Omental fat pad (tissue), 4 donors: ENCODE data around the gene RNF121. TPM values are rescaled to one million over a fixed set of nuclear protein-coding genes. Genes with fewer than 3 reads are reported as not detected.

Experiments
- ATAC-seq: fragments of 150-250 bp; one replicate; pipeline ENCODE4 v1.9.1; 2016; ENCODE audit warnings: mild to moderate bottlenecking, moderate library complexity; ENCODE audit not compliant: low FRiP score
- DNase-seq: peaks from one replicate; pipeline ENCODE4 v3.0.0-alpha.2; 2019; ENCODE audit warnings: low spot score
- total RNA-seq, 4 donors: library from RNA; depleted of rRNA; stranded (reverse); fragments of >200 nt; gene quantifications; one replicate each; pipeline ENCODE4 v1.1.0, GENCODE V29; 2016
- TF ChIP-seq, protein P1 (sequence below), 3 donors: fragments of 450-650 bp; IDR thresholded peaks; one replicate each; pipeline ENCODE4 v1.5.1; 2016 to 2017; ENCODE audit warnings: antibody characterized with exemption in 3 of 3, mild to moderate bottlenecking in 3 of 3, moderate library complexity in 2 of 3

The RNF121 gene
- total RNA-seq, 4 donors from 2014 or later, result 19.2 to 25.6 (median 23.7) TPM

DNA sequence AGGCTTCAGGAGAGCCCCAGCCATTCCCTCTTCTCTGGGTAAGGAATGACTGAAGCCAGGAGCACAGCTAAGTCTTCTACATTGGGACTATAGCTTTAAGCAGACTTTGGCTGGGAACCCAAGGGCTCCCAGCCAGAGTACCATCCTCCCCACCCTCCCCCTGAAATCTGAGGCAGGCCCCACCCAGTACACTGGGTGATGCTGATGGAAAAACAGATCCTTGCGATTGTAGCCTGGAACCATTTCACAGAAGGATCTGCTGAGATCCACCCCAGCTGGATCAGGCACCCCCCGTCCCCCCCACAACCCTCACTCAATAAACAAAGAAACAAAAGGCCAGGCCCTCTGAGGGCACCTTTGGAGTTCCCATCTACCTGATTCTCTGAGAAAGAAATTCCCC lies 109.6 kb downstream of the RNF121 start:
- DNase-seq, result no peak
- peak; percentile 57 for ATAC-seq
- TF ChIP-seq, protein P1, sequence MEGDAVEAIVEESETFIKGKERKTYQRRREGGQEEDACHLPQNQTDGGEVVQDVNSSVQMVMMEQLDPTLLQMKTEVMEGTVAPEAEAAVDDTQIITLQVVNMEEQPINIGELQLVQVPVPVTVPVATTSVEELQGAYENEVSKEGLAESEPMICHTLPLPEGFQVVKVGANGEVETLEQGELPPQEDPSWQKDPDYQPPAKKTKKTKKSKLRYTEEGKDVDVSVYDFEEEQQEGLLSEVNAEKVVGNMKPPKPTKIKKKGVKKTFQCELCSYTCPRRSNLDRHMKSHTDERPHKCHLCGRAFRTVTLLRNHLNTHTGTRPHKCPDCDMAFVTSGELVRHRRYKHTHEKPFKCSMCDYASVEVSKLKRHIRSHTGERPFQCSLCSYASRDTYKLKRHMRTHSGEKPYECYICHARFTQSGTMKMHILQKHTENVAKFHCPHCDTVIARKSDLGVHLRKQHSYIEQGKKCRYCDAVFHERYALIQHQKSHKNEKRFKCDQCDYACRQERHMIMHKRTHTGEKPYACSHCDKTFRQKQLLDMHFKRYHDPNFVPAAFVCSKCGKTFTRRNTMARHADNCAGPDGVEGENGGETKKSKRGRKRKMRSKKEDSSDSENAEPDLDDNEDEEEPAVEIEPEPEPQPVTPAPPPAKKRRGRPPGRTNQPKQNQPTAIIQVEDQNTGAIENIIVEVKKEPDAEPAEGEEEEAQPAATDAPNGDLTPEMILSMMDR (IDR thresholded peaks at IDR 0.05), result no peak

GRCh38 chr11:72039031-72039855 lies 110.4 kb downstream of the RNF121 start:
- ATAC-seq, result no peak
- no peak for DNase-seq
- TF ChIP-seq, protein P1 (IDR thresholded peaks at IDR 0.05), result no peak

DNA sequence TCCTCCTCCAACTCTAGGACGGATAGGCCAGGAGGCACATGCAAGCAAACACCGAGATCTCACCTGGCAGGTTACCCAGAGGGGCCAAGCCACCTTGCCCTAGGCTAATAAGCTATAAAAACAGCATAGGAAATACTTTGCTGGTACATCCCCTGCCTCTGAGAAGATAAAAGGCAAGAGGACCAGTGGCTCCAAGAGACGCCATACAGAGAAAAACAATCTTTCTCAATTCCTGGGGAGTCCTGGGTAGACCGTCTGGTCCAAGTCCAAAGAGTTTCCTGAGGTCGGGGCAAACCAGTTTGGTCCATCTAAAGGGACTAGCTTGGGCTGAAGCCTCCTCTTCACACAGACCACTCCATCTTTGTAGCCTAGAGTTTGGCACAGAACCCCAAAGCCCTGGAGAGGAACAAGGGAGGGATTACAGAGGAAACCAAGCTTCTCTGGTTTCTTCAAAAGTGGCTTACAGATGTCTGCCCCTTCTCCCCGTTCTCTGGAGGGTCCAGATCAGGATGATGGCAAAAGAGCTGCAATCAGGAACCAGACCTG lies 111.1 kb downstream of the RNF121 start:
- TF ChIP-seq, protein P1 (IDR thresholded peaks at IDR 0.05), result no peak
- ATAC-seq, result no peak
- no peak for DNase-seq

GRCh38 chr11:72040491-72041363 lies 111.9 kb downstream of the RNF121 start:
- TF ChIP-seq, protein P1 (IDR thresholded peaks at IDR 0.05), result no peak
- ATAC-seq (peak; percentile 72), DNase-seq (peak; percentile 86)

GRCh38 chr11:72041364-72042063 lies 112.7 kb downstream of the RNF121 start:
- ATAC-seq, result peak; percentile 71
- no peak for DNase-seq
- TF ChIP-seq, protein P1 (IDR thresholded peaks at IDR 0.05), result no peak

DNA sequence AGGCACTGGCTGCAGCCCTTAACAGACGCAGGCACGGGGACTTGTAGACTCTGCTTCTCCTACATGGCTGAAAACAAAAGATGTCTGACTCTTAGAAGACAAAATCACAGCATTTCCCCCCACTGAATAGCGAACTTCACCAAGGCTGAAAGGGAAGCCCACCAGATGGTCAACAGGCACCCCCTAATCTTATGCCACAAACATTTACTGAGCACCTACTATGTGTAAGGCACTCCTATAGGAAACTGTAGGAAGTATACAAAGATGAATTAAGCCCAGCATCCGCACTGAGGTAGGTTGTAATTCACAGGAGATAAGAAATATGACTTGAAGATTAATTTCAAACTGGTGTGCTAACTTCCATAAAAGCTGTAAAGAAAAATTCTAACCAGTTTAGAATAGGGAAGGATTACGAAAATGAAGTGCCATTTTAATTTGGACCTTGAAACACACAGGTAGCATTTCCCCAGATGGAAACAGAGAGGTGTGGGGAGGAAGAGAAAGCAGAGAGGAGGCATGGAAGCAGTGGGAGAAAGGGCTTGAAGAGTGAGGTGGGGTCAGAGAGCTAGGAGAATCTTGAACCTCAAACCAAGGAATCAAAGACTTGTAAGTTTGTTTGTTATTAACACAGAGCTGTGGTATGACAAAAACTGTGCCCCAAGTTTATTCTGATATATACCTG lies 113.4 kb downstream of the RNF121 start:
- DNase-seq (no peak), ATAC-seq (no peak)
- TF ChIP-seq, protein P1 (IDR thresholded peaks at IDR 0.05), result no peak
